Heart left ventricle (tissue), 13 donors: ENCODE data around the gene SPARC.

Source experiments
- POLR2A ChIP-seq, 2 donors: fragments of 450-650 bp; IDR thresholded peaks; one replicate each; pipeline ENCODE4 v1.6.1; 2017; ENCODE audit warnings: antibody characterized with exemption in 2 of 2, mild to moderate bottlenecking in 2 of 2, moderate library complexity in 2 of 2
- TF ChIP-seq, protein P1 (sequence below), 12 donors: fragments of 200-600 bp; sonication (generic) in 4 of 12; IDR thresholded peaks; one replicate each; pipeline versions ENCODE4 v1.5.0 to v1.8.0; 2018 to 2022; ENCODE audit warnings: antibody characterized with exemption in 12 of 12, mild to moderate bottlenecking in 5 of 12
- donor health status: ischemic (EF 13 %, LVEDD 7.1; RV severe dilation, severe dysfunction).
- donor health status: DM: no; HTN: yes; CAD: no.
- donor health status: DM: no; HTN: no; CAD: no.
- donor health status: ischemic (EF 25% LVEDD 6.9; RV normal size, moderate dysfunction).
- donor health status: ischemic (EF 25% LVEDD 5.7; RV mildly dilated, moderate dysfunction).
- donor health status: ischemic (EF 35%, LVEDD 5.7; RV mildly dilated, moderate dysfunction).
- donor health status: nonischemic (EF 11% LVEDD 7.7; RV severe dilation, severe dysfunction).
- donor health status: DM: yes; HTN: yes; CAD: no.
- donor health status: PGD.
- donor health status: ischemic (EF 29% LVEDD 5.4; RV normal size, mild dysfunction).
- donor health status: nonischemic (EF 23%, LVEDD 6.1; RV moderate dilation, normal function).

DNA sequence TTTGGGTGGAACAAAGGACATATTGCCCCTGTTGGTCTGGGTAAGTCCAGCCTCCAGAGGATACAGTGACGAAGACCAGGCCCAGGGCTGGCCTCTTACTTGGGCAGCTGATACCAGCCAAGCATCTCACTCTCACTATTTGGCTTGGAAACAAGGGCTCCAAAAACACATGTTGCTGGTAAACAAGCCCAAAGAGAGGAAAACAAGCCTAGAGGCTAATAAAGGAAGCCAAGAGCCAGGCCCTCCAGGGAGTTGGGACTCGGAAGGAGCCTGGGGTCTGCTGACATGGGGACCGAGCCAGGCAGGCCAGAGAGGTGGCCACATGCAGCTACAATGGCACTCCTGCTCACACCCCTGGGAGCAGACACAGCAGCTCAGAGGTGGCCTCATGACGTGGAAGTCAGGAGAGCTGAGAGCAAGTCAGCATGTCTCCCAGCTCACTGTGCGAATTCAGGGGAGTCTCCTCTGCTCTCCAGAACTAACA, 5.7 kb downstream of the SPARC start:
- TF ChIP-seq, protein P1, sequence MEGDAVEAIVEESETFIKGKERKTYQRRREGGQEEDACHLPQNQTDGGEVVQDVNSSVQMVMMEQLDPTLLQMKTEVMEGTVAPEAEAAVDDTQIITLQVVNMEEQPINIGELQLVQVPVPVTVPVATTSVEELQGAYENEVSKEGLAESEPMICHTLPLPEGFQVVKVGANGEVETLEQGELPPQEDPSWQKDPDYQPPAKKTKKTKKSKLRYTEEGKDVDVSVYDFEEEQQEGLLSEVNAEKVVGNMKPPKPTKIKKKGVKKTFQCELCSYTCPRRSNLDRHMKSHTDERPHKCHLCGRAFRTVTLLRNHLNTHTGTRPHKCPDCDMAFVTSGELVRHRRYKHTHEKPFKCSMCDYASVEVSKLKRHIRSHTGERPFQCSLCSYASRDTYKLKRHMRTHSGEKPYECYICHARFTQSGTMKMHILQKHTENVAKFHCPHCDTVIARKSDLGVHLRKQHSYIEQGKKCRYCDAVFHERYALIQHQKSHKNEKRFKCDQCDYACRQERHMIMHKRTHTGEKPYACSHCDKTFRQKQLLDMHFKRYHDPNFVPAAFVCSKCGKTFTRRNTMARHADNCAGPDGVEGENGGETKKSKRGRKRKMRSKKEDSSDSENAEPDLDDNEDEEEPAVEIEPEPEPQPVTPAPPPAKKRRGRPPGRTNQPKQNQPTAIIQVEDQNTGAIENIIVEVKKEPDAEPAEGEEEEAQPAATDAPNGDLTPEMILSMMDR (IDR thresholded peaks at IDR 0.05) = no peak
- no peak for TF ChIP-seq POLR2A (IDR thresholded peaks at IDR 0.05)
